GM19351 (cell line): ENCODE results near the gene KRTAP9-3.
"Not testable (repeated sequence)": the region's sequence is repeated elsewhere in the genome, so short reads cannot be mapped to it uniquely, and the experiment has no call there.

Experiments
- ATAC-seq: cut with Tn5 transposase; IDR thresholded peaks from one replicate; pipeline ENCODE4 v1.9.1; 2021; ENCODE audit warnings: mild to moderate bottlenecking, moderate library complexity; ENCODE audit not compliant: unreplicated experiment

The KRTAP9-3 gene

DNA sequence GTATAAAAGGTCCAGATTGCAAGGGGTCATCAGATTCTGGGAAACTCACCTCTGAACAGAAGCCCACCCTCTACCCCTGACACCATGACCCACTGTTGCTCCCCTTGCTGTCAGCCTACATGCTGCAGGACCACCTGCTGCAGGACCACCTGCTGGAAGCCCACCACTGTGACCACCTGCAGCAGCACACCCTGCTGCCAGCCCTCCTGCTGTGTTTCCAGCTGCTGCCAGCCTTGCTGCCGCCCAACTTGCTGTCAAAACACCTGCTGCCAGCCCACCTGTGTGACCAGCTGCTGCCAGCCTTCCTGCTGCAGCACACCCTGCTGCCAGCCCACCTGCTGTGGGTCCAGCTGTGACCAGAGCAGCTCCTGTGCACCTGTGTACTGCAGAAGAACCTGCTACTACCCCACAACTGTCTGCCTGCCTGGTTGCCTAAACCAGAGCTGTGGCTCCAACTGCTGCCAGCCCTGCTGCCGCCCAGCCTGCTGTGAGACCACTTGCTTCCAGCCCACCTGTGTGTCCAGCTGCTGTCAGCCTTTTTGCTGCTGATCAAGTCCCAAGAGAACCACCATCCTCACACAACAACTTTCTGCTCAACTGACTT lies 17.5 kb downstream of the KRTAP9-3 start, which contains the start of gene KRTAP9-4:
KRTAP9-4 (plus strand) TSS at position 51 of the 604 bp plus-strand sequence; CDS start at position 85, 34 bp downstream.
- not testable (repeated sequence) for ATAC-seq

DNA sequence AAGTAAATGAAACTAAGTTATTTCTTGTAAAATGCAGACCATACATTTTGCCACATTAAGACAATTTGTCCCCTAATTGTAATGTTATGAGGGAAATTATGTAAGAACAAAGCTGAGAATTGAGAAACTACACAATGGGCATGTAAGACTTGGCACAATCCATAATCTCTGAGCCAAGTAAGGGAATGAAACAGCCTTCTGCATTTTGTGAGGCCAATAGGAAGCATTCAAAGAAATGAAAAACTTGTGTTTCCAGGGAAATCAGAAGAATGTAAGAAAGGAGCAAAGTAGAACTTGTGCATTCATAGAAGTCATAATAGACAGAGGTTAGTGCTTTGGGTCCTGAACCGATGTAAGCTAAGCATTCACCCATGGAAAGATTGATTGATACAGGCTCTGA lies 19.0 kb downstream of the KRTAP9-3 start:
- no peak for ATAC-seq

DNA sequence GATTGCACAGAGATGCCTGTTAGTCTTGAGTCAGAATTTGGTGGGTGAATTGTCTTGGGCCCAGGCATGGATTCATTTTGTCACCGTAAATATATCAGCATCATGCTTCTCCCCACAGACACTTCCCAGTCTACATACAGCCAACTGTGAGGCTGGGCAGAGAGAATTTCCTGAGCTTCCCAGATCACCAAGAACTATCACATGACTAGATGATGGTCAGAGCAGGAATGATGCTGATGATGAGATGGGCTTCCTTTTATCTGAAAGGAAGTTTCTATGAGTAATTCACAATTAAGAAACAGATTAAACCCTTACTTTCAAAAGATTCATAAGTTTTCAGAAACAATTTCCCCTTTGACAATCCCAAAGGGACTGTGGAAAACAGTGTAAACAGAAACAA lies 22.6 kb downstream of the KRTAP9-3 start:
- ATAC-seq, result no peak

DNA sequence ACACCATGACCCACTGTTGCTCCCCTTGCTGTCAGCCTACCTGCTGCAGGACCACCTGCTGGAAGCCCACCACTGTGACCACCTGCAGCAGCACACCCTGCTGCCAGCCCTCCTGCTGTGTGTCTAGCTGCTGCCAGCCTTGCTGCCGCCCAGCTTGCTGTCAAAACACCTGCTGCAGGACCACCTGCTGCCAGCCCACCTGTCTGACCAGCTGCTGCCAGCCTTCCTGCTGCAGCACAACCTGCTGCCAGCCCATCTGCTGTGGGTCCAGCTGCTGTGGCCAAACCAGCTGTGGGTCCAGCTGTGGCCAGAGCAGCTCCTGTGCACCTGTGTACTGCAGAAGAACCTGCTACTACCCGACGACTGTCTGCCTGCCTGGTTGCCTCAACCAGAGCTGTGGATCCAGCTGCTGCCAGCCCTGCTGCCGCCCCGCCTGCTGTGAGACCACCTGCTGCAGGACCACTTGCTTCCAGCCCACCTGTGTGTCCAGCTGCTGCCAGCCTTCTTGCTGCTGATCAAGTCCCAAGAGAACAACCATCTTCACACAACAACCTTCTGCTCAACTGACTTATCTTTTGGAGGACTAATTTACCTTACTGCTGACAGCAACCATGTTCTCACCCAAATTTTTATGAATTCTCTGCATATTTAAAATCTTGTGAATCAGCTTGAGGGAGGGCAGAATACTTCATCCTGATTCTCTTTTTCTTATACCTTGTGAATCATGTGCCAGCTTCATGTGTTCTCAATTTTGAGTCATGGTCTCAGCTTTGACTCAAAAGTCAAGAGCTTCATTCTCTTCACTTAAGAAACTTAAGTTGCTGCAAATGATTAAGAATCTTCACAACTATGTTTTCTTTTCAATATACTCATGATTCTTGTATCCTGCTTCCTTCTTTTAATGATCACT lies 23.4 kb downstream of the KRTAP9-3 start, which contains the start of gene KRTAP9-9:
KRTAP9-9 (plus strand) TSS at position 4 of the 910 bp plus-strand sequence.
- ATAC-seq, result not testable (repeated sequence)

DNA sequence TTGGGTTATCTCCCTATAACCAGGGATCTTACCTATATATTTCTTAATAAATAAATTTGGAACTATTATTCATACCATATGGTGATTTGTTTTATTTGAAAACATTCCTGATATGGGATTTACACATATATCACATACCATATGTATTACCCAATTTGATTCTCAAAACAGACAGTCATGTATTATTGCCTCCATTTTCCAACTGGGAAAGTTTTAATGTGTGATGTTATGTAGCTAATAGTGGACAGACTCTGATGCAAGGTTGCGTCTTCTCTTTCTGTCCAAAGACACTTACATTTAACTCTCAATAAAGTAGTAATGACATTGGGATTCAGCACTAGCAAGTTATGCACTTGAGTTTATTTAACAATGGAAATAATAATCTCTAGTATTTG lies 24.0 kb downstream of the KRTAP9-3 start:
- no peak for ATAC-seq

DNA sequence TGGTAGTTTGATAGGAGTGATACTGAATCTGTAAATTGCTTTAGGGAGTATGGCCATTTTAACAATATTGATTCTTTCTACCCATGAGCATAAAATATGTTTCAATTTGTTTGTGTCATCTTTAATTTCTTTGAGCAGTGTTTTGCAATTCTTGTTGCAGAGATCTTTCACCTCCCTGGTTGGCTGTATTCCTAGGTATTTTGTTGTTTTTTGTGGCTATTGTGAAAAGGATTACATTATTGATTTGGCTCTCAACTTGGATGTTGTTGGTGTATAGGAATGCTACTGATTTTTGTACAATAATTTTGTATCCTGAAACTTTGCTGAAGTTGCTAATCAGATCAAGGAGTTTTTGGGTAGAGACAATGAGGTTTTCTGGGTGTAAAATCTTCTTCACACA lies 26.2 kb downstream of the KRTAP9-3 start:
- no peak for ATAC-seq

DNA sequence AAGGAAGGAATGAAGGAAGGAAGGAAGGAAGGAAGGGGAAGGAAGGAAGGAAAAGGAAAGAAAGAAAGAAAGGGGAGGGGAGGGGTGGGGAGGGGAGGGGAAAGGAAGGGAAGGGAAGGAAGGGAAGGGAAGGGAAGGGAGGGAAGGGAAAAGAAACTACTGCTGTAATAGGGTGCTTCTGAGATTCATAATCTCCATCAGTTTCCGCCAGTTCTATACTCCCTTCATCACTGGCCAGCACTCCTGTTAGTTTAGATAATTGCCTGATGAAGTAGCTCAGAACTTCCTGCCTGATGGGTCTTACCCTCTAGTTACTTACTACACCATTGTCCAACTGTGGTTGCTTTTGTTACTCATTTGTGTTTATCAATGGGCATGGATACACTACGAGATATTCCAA lies 31.0 kb downstream of the KRTAP9-3 start:
- ATAC-seq, result no peak

DNA sequence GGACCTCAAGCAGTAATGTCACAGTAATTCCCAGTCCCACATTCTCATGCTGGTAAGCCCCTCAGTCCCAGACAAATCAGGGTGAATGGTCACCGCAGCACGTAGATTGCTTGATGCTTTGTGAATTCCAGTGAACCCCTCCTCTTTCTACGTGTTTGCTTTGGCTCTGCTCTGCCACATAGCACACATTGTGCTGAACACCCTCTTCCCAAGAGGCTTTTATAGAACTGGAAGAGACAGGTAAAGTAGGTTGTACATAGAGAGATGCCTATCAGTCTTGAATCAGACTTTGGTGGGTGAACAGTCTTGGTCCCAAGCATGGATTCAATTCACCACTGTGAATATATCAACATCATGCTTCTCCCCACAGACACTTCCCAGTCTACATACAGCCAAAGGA lies 32.4 kb downstream of the KRTAP9-3 start:
- no peak for ATAC-seq

DNA sequence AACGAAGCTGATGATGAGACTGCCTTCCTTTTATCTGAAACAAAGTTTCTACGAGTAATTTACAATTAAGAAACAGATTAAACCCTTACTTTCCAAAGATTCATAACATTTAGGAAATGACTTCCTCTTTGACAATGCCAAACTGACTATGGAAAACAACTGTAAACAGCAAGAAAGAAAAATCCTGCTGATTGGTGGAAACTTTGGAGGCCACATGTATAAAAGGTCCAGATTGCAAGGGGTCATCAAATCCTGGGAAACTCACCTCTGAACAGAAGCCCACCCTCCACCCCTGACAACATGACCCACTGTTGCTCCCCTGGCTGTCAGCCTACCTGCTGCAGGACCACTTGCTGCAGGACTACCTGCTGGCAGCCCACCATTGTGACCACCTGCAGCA lies 32.8 kb downstream of the KRTAP9-3 start, which contains the start of gene KRTAP9-6:
KRTAP9-6 (plus strand) TSS at position 301 of the 400 bp plus-strand sequence; CDS start at position 301, 0 bp downstream.
- no peak for ATAC-seq

DNA sequence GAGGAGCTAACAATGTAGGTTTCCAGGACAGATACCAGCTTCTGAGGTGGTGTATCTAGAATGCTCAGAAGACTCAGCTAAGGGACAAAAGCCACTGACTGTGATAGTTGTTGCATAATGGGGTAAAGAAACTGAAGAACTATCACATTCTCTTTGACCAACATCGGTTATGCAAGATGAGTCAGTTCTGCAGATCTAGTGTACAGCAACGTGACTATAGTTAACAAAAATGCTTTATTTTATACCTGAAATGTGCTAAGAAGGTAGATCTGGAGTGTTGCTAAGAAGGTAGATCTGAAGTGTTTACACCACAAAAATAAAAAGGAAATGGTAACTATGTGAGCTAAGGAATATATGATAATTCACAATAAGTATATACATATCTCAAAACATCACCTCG lies 35.5 kb downstream of the KRTAP9-3 start:
- no peak for ATAC-seq

DNA sequence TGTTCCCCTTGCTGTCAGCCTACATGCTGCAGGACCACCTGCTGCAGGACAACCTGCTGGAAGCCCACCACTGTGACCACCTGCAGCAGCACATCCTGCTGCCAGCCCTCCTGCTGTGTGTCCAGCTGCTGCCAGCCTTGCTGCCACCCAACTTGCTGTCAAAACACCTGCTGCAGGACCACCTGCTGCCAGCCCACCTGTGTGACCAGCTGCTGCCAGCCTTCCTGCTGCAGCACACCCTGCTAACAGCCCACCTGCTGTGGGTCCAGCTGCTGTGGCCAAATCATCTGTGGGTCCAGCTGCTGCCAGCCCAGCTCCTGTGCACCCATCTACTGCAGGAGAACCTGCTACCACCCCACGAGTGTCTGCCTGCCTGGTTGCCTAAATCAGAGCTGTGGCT lies 39.1 kb downstream of the KRTAP9-3 start:
- ATAC-seq, result not testable (repeated sequence)

DNA sequence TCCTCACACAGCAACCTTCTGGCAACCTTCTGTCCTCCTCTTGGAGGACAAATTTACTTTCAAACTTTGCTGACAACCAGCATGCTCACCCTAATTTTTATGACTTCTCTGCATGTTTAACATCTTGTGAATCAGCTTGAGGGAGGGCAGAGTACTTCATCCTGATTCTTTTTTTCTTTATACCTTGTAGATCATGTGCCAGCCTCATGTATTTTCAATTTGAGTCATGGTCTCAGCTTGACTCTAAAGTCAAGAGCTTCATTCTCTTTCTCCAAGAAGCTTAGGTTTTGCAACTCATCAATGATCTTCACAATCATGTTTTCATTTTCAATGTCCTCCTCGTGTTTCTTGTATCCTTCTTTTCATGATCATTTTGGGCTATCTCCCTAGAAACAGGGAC lies 39.6 kb downstream of the KRTAP9-3 start:
- ATAC-seq, result no peak

DNA sequence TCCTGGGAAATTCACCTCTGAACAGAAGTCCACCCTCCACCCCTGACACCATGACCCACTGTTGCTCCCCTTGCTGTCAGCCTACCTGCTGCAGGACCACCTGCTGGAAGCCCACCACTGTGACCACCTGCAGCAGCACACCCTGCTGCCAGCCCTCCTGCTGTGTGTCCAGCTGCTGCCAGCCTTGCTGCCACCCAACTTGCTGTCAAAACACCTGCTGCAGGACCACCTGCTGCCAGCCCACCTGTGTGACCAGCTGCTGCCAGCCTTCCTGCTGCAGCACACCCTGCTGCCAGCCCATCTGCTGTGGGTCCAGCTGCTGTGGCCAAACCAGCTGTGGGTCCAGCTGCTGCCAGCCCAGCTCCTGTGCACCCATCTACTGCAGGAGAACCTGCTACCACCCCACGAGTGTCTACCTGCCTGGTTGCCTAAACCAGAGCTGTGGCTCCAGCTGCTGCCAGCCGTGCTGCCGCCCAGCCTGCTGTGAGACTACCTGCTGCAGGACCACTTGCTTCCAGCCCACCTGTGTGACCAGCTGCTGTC lies 43.5 kb downstream of the KRTAP9-3 start, which contains the start of gene KRTAP9-7:
KRTAP9-7 (plus strand) TSS at position 51 of the 543 bp plus-strand sequence; CDS start at position 51, 0 bp downstream.
- not testable (repeated sequence) for ATAC-seq

DNA sequence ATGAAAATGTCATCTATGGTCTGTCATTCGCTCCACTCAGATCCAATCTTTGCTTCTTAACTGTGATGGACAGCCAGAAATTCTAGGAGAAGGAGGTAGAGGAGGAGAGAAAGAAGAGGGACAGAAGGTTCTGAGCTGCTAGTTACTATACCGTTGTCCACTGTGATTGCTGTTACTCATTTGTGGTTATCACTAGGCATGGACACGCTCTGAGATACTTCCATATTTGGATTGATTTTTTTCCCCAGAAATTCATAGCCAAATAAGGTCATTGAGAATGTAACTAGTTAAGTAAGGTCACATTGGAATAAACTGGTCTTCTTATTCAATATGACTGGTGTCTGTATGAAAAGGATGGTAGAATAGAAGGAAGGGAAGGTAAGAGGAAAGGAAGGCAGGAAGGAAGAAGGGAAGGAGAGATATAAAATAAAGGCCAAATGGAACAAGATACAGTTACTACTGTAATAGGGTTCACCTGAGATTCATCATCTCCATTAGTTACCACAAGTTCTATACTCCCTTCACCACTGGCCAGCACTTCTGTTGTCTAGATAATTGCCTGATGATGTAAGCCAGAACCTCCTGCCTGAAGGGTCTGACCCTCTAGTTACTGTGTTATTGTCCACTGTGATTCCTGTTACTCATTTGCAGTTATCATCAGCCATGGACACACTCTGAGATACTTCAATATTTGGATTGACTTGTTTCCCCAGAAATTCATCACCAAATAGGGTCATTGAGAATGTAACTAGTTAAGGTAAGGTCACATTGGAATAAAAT lies 46.1 kb downstream of the KRTAP9-3 start:
- no peak for ATAC-seq
